Measurements from ENCODE around the gene BTBD8. TPM values are rescaled to one million over a fixed set of nuclear protein-coding genes. Genes with fewer than 3 reads are reported as not detected.

The BTBD8 gene
- total RNA-seq, 1 experiment from 2014 or later, result 1.8 TPM

- no peak for TF ChIP-seq CTCF (IDR thresholded peaks at IDR 0.05; ENCODE audit: unreplicated experiment)
- POLR2A ChIA-PET, result no interaction called here
- Mint-ChIP-seq H3K9me3 (ENCODE audit: unreplicated experiment) (no peaks in the 10 kb centered on the region), H3K4me3 (ENCODE audit: unreplicated experiment) (no peak overlapping the region), H3K4me1 (ENCODE audit: insufficient read depth, unreplicated experiment) (no peaks in the 10 kb centered on the region), H3K27ac (ENCODE audit: low read depth, unreplicated experiment) (no peak overlapping the region), H3K27me3 (ENCODE audit: insufficient read depth, unreplicated experiment) (no peaks in the 10 kb centered on the region), H3K36me3 (ENCODE audit: insufficient read depth, unreplicated experiment) (no peaks in the 10 kb centered on the region)
- no TSS peak for BruUV-seq (replicated peaks)
- no peak for DNase-seq (ENCODE audit: unreplicated experiment)
- CTCF ChIA-PET, result no interaction called here
- intact Hi-C loops (cut with micrococcal nuclease), result no loop called here
Measured at GRCh38 chr1:92169214-92170005, 89.3 kb downstream of the BTBD8 start.

- Mint-ChIP-seq H3K4me3 (ENCODE audit: unreplicated experiment) (no peak overlapping the region), H3K36me3 (ENCODE audit: insufficient read depth, unreplicated experiment) (peaks cover 13% of the 10 kb centered on the region), H3K4me1 (ENCODE audit: insufficient read depth, unreplicated experiment) (peaks cover 7% of the 10 kb centered on the region), H3K9me3 (ENCODE audit: unreplicated experiment) (no peaks in the 10 kb centered on the region), H3K27me3 (ENCODE audit: insufficient read depth, unreplicated experiment) (no peaks in the 10 kb centered on the region), H3K27ac (ENCODE audit: low read depth, unreplicated experiment) (peak overlapping the region; percentile 63)
- no peak for TF ChIP-seq CTCF (IDR thresholded peaks at IDR 0.05; ENCODE audit: unreplicated experiment)
- intact Hi-C loops (cut with micrococcal nuclease), result no loop called here
- ChIA-PET POLR2A (no interaction called here), CTCF (no interaction called here)
- DNase-seq (ENCODE audit: unreplicated experiment), result peak; percentile 74
- BruUV-seq (replicated peaks), result no TSS peak
Measured at GRCh38 chr1:92184632-92185031, 104.5 kb downstream of the BTBD8 start.

- ChIA-PET CTCF (no interaction called here), POLR2A (interaction anchor here (0.6 to 1.1 kb wide), 2 partner anchors 11 to 45 kb away, joined by 3 to 4 read pairs; no protein-coding TSS in a partner anchor)
- peaks cover 6% of the 10 kb centered on the region for H3K36me3 Mint-ChIP-seq (ENCODE audit: insufficient read depth, unreplicated experiment)
- H3K4me1 Mint-ChIP-seq (ENCODE audit: insufficient read depth, unreplicated experiment), result peaks cover 7% of the 10 kb centered on the region
- TF ChIP-seq CTCF (IDR thresholded peaks at IDR 0.05; ENCODE audit: unreplicated experiment), result no peak
- H3K9me3 Mint-ChIP-seq (ENCODE audit: unreplicated experiment), result no peaks in the 10 kb centered on the region
- H3K27me3 Mint-ChIP-seq (ENCODE audit: insufficient read depth, unreplicated experiment), result no peaks in the 10 kb centered on the region
- intact Hi-C loops (cut with micrococcal nuclease), result no loop called here
- peak; percentile 29 for DNase-seq (ENCODE audit: unreplicated experiment)
- H3K27ac Mint-ChIP-seq (ENCODE audit: low read depth, unreplicated experiment), result no peak overlapping the region
- H3K4me3 Mint-ChIP-seq (ENCODE audit: unreplicated experiment), result no peak overlapping the region
- no TSS peak for BruUV-seq (replicated peaks)
Measured at GRCh38 chr1:92186081-92186480, 105.9 kb downstream of the BTBD8 start.

GRCh38 chr1:92188436-92189255, 108.5 kb downstream of the BTBD8 start:
- no peak overlapping the region for H3K27ac Mint-ChIP-seq (ENCODE audit: low read depth, unreplicated experiment)
- no peak for TF ChIP-seq CTCF (IDR thresholded peaks at IDR 0.05; ENCODE audit: unreplicated experiment)
- no TSS peak for BruUV-seq (replicated peaks)
- intact Hi-C loops (cut with micrococcal nuclease), result no loop called here
- POLR2A ChIA-PET, result no interaction called here
- no peaks in the 10 kb centered on the region for H3K9me3 Mint-ChIP-seq (ENCODE audit: unreplicated experiment)
- CTCF ChIA-PET, result no interaction called here
- no peak for DNase-seq (ENCODE audit: unreplicated experiment)
- no peak overlapping the region for H3K4me3 Mint-ChIP-seq (ENCODE audit: unreplicated experiment)
- no peaks in the 10 kb centered on the region for H3K27me3 Mint-ChIP-seq (ENCODE audit: insufficient read depth, unreplicated experiment)
- H3K4me1 Mint-ChIP-seq (ENCODE audit: insufficient read depth, unreplicated experiment), result peaks cover 7% of the 10 kb centered on the region
- H3K36me3 Mint-ChIP-seq (ENCODE audit: insufficient read depth, unreplicated experiment), result peaks cover 4% of the 10 kb centered on the region

Measured in MCF 10A (cell line).